ENCODE results near the gene SYTL4.

SYTL4 gene

GRCh38 chrX:100643212-100643611 is 88.7 kb downstream of the SYTL4 start:
- no peak for DNase-seq (ENCODE audit: extremely low read depth, low read depth)
- TF ChIP-seq, protein P1, sequence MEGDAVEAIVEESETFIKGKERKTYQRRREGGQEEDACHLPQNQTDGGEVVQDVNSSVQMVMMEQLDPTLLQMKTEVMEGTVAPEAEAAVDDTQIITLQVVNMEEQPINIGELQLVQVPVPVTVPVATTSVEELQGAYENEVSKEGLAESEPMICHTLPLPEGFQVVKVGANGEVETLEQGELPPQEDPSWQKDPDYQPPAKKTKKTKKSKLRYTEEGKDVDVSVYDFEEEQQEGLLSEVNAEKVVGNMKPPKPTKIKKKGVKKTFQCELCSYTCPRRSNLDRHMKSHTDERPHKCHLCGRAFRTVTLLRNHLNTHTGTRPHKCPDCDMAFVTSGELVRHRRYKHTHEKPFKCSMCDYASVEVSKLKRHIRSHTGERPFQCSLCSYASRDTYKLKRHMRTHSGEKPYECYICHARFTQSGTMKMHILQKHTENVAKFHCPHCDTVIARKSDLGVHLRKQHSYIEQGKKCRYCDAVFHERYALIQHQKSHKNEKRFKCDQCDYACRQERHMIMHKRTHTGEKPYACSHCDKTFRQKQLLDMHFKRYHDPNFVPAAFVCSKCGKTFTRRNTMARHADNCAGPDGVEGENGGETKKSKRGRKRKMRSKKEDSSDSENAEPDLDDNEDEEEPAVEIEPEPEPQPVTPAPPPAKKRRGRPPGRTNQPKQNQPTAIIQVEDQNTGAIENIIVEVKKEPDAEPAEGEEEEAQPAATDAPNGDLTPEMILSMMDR (IDR thresholded peaks at IDR 0.05; ENCODE audit: low read depth, low read length, missing control alignments) = no peak
- H3K4me3 ChIP-seq (replicated peaks; ENCODE audit: low read depth, low read length) = no peak overlapping the region

GRCh38 chrX:100642290-100642689 is 89.6 kb downstream of the SYTL4 start:
- DNase-seq (ENCODE audit: extremely low read depth, low read depth) = no peak
- no peak overlapping the region for H3K4me3 ChIP-seq (replicated peaks; ENCODE audit: low read depth, low read length)
- TF ChIP-seq, protein P1 (IDR thresholded peaks at IDR 0.05; ENCODE audit: low read depth, low read length, missing control alignments) = no peak

- TF ChIP-seq, protein P1 (IDR thresholded peaks at IDR 0.05; ENCODE audit: low read depth, low read length, missing control alignments) = peak; percentile 50
- peak; percentile 78 for DNase-seq (ENCODE audit: extremely low read depth, low read depth)
- peak within 1 kb of the TSS; percentile 62 for H3K4me3 ChIP-seq (replicated peaks; ENCODE audit: low read depth, low read length)
Observed at GRCh38 chrX:100636321-100636991, 95.5 kb downstream of the SYTL4 start, which contains the start of gene TSPAN6. Gene TSPAN6, minus strand, starts transcription at chrX:100636806. Its CDS starts 112 bp downstream, at chrX:100636694.

- H3K4me3 ChIP-seq (replicated peaks; ENCODE audit: low read depth, low read length) = peak overlapping the region; percentile 62
- TF ChIP-seq, protein P1 (IDR thresholded peaks at IDR 0.05; ENCODE audit: low read depth, low read length, missing control alignments) = no peak
- no peak for DNase-seq (ENCODE audit: extremely low read depth, low read depth)
Observed at GRCh38 chrX:100635989-100636320, 96.0 kb downstream of the SYTL4 start.

DNA sequence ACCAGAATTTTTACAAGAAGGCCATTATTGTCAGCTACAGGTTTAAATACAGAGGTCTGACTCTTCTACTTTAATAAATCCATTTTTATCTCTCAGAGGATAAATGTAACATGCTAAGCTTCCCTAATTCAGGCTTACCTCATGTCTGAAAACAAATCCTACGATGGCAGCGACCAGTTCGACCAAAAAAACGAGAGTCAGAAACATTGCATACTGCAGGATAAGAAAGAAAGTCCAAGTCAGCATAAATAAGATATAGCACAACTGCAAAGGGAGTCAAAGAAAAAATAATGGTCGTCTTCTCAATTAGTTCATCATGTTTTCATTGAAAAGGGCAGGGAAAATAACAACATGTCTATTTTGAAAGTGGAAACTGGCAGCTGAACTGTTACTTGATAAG is 96.9 kb downstream of the SYTL4 start:
- DNase-seq (ENCODE audit: extremely low read depth, low read depth) = no peak
- TF ChIP-seq, protein P1 (IDR thresholded peaks at IDR 0.05; ENCODE audit: low read depth, low read length, missing control alignments) = no peak
- H3K4me3 ChIP-seq (replicated peaks; ENCODE audit: low read depth, low read length) = peak overlapping the region; percentile 62

- no peak overlapping the region for H3K4me3 ChIP-seq (replicated peaks; ENCODE audit: low read depth, low read length)
- DNase-seq (ENCODE audit: extremely low read depth, low read depth) = peak; percentile 40
- TF ChIP-seq, protein P1 (IDR thresholded peaks at IDR 0.05; ENCODE audit: low read depth, low read length, missing control alignments) = no peak
Observed at GRCh38 chrX:100625985-100626491, 105.9 kb downstream of the SYTL4 start.
